Hepatocyte (in vitro differentiated cells): ENCODE results near the gene GPD1.

Experiments used
- CTCF ChIP-seq: fragments of 200-600 bp; sonication (generic); IDR thresholded peaks from 2 replicates; pipeline ENCODE4 v1.5.1; 2016; ENCODE audit warnings: antibody characterized with exemption, mild to moderate bottlenecking; ENCODE audit not compliant: poor library complexity
- EZH2 ChIP-seq: fragments of 200-600 bp; sonication (generic); IDR thresholded peaks from 2 replicates; pipeline ENCODE4 v1.6.1; 2016; ENCODE audit warnings: antibody characterized with exemption, mild to moderate bottlenecking, borderline replicate concordance
- EZH2phosphoT487 ChIP-seq: fragments of 200-600 bp; sonication (generic); IDR thresholded peaks from one replicate; pipeline ENCODE4 v1.6.1; 2018; ENCODE audit warnings: antibody characterized with exemption, mild to moderate bottlenecking, low read depth, moderate library complexity; ENCODE audit not compliant: unreplicated experiment, severe bottlenecking

- TF ChIP-seq CTCF (no peak), EZH2 (no peak), EZH2phosphoT487 (no peak)
Measured at GRCh38 chr12:50160643-50161042, 56.8 kb downstream of the GPD1 start.
